ENCODE results near the gene RNF168. TPM values are rescaled to one million over a fixed set of nuclear protein-coding genes. Genes with fewer than 3 reads are reported as not detected.
"Not testable (repeated sequence)": the region's sequence is repeated elsewhere in the genome, so short reads cannot be mapped to it uniquely, and the experiment has no call there.

Gene RNF168
- polyA plus RNA-seq, 2 donors: 5.3 to 5.7 TPM

- WGBS, 2 donors: 84 to 85% methylated on average over 6 of the region's 6 CpGs
Measured at GRCh38 chr3:196428041-196428440, 75.5 kb downstream of the RNF168 start.

GRCh38 chr3:196424421-196424820, 79.1 kb downstream of the RNF168 start:
- not testable (repeated sequence) for H3K36me3 ChIP-seq (ENCODE audit: control insufficient read depth in 2 of 2, insufficient read depth in 2 of 2, low read length in 1 of 2); H3K4me1 ChIP-seq (ENCODE audit: control insufficient read depth in 2 of 2, insufficient read depth in 2 of 2, low read length in 1 of 2)

More at GRCh38 chr3:196428041-196428440, 75.5 kb downstream of the RNF168 start:
- Histone ChIP-seq H3K27me3 (ENCODE audit: control insufficient read depth in 1 of 2, insufficient read depth in 2 of 2, low read length in 2 of 2) (no peaks in the 10 kb centered on the region), H3K36me3 (ENCODE audit: control insufficient read depth in 2 of 2, insufficient read depth in 2 of 2, low read length in 1 of 2) (no peaks in the 10 kb centered on the region), H3K4me3 (ENCODE audit: low read depth in 1 of 2, low read length in 2 of 2) (no peak overlapping the region), H3K4me1 (ENCODE audit: control insufficient read depth in 2 of 2, insufficient read depth in 2 of 2, low read length in 1 of 2) (peaks cover 2 to 5% of the 10 kb centered on the region in 2 donors), H3K27ac (ENCODE audit: low read depth in 2 of 2, low read length in 1 of 2) (no peak overlapping the region), H3K9me3 (ENCODE audit: control insufficient read depth in 2 of 2, insufficient read depth in 1 of 2, low read depth in 1 of 2, low read length in 1 of 2) (no peaks in the 10 kb centered on the region)

GRCh38 chr3:196423044-196423781, 80.4 kb downstream of the RNF168 start:
- WGBS, 2 donors: 65 to 68% methylated on average over 10 of the region's 10 CpGs
- Histone ChIP-seq H3K27ac (ENCODE audit: low read depth in 2 of 2, low read length in 1 of 2) (peak overlapping the region in 1 of 2 donors; percentile 26), H3K27me3 (ENCODE audit: control insufficient read depth in 1 of 2, insufficient read depth in 2 of 2, low read length in 2 of 2) (no peaks in the 10 kb centered on the region), H3K4me3 (ENCODE audit: low read depth in 1 of 2, low read length in 2 of 2) (no peak overlapping the region), H3K9me3 (ENCODE audit: control insufficient read depth in 2 of 2, insufficient read depth in 1 of 2, low read depth in 1 of 2, low read length in 1 of 2) (no peaks in the 10 kb centered on the region), H3K4me1 (ENCODE audit: control insufficient read depth in 2 of 2, insufficient read depth in 2 of 2, low read length in 1 of 2) (peaks cover 4 to 7% of the 10 kb centered on the region in 2 donors), H3K36me3 (ENCODE audit: control insufficient read depth in 2 of 2, insufficient read depth in 2 of 2, low read length in 1 of 2) (no peaks in the 10 kb centered on the region)

More at GRCh38 chr3:196424421-196424820, 79.1 kb downstream of the RNF168 start:
- H3K27ac ChIP-seq (ENCODE audit: low read depth in 2 of 2, low read length in 1 of 2); H3K9me3 ChIP-seq (ENCODE audit: control insufficient read depth in 2 of 2, insufficient read depth in 1 of 2, low read depth in 1 of 2, low read length in 1 of 2); H3K27me3 ChIP-seq (ENCODE audit: control insufficient read depth in 1 of 2, insufficient read depth in 2 of 2, low read length in 2 of 2); H3K4me3 ChIP-seq (ENCODE audit: low read depth in 1 of 2, low read length in 2 of 2): not testable (repeated sequence)
- 93 to 94% methylated on average over 6 of the region's 6 CpGs for WGBS, 2 donors

GRCh38 chr3:196421668-196422067, 81.9 kb downstream of the RNF168 start:
- not testable (repeated sequence) for H3K4me1 ChIP-seq (ENCODE audit: control insufficient read depth in 2 of 2, insufficient read depth in 2 of 2, low read length in 1 of 2); H3K27me3 ChIP-seq (ENCODE audit: control insufficient read depth in 1 of 2, insufficient read depth in 2 of 2, low read length in 2 of 2); H3K9me3 ChIP-seq (ENCODE audit: control insufficient read depth in 2 of 2, insufficient read depth in 1 of 2, low read depth in 1 of 2, low read length in 1 of 2); H3K36me3 ChIP-seq (ENCODE audit: control insufficient read depth in 2 of 2, insufficient read depth in 2 of 2, low read length in 1 of 2); H3K27ac ChIP-seq (ENCODE audit: low read depth in 2 of 2, low read length in 1 of 2); H3K4me3 ChIP-seq (ENCODE audit: low read depth in 1 of 2, low read length in 2 of 2)
- 87 to 88% methylated on average over 5 of the region's 5 CpGs for WGBS, 2 donors

GRCh38 chr3:196419386-196419785, 84.2 kb downstream of the RNF168 start:
- H3K27me3 ChIP-seq (ENCODE audit: control insufficient read depth in 1 of 2, insufficient read depth in 2 of 2, low read length in 2 of 2): no peaks in the 10 kb centered on the region
- H3K4me3 ChIP-seq (ENCODE audit: low read depth in 1 of 2, low read length in 2 of 2): no peak overlapping the region
- no peaks in the 10 kb centered on the region for H3K9me3 ChIP-seq (ENCODE audit: control insufficient read depth in 2 of 2, insufficient read depth in 1 of 2, low read depth in 1 of 2, low read length in 1 of 2)
- 86 to 88% methylated on average over 6 of the region's 6 CpGs for WGBS, 2 donors
- no peak overlapping the region for H3K27ac ChIP-seq (ENCODE audit: low read depth in 2 of 2, low read length in 1 of 2)
- no peaks in the 10 kb centered on the region for H3K36me3 ChIP-seq (ENCODE audit: control insufficient read depth in 2 of 2, insufficient read depth in 2 of 2, low read length in 1 of 2)
- peaks cover 4 to 9% of the 10 kb centered on the region in 2 donors for H3K4me1 ChIP-seq (ENCODE audit: control insufficient read depth in 2 of 2, insufficient read depth in 2 of 2, low read length in 1 of 2)

Other genes with a start within 250 kb of the RNF168 start
- gene PCYT1A, start 216.0 kb downstream of the RNF168 start, polyA plus RNA-seq: 10 to 100 TPM; 16.9 to 33.0 TPM
- 10 to 100 TPM; 13.9 to 23.3 TPM for gene DYNLT2B, start 185.5 kb downstream of the RNF168 start, polyA plus RNA-seq
- gene TM4SF19, start 165.4 kb downstream of the RNF168 start, polyA plus RNA-seq: 1 to 10 TPM; 1.3 to 2.2 TPM
- 10 to 100 TPM in 1 of 2 donors, 1 to 10 TPM in 1; 3.8 to 10.2 TPM for gene UBXN7, start 71.3 kb downstream of the RNF168 start, polyA plus RNA-seq
- not detected for gene SMCO1, start 11.6 kb upstream of the RNF168 start, polyA plus RNA-seq
- gene WDR53, start 64.8 kb upstream of the RNF168 start, polyA plus RNA-seq: 10 to 100 TPM in 1 of 2 donors, 1 to 10 TPM in 1; 8.6 to 14.6 TPM
- 1 to 10 TPM; 4.1 to 7.0 TPM for gene FBXO45, start 64.9 kb upstream of the RNF168 start, polyA plus RNA-seq
- under 1 TPM; 0.77 to 0.92 TPM for gene NRROS, start 135.9 kb upstream of the RNF168 start, polyA plus RNA-seq
- gene CEP19, start 208.5 kb upstream of the RNF168 start, polyA plus RNA-seq: under 1 TPM; 0.47 to 0.82 TPM
- gene PIGX, start 208.6 kb upstream of the RNF168 start, polyA plus RNA-seq: 10 to 100 TPM in 1 of 2 donors, 1 to 10 TPM in 1; 7.4 to 12.7 TPM
- gene PAK2, start 236.1 kb upstream of the RNF168 start, polyA plus RNA-seq: 10 to 100 TPM; 10.9 to 13.2 TPM